ENCODE data around the gene DHX15.

Gene DHX15

GRCh38 chr4:24574236-24574635, 10.1 kb downstream of the DHX15 start:
- Mint-ChIP-seq H3K27ac (ENCODE audit: low read depth) (peak overlapping the region; percentile 55), H3K27me3 (no peaks in the 10 kb centered on the region), H3K4me1 (peaks cover 75% of the 10 kb centered on the region), H3K36me3 (ENCODE audit: insufficient read depth) (peaks cover 44% of the 10 kb centered on the region), H3K4me3 (no peak overlapping the region), H3K9me3 (no peaks in the 10 kb centered on the region)
- DNase-seq (ENCODE audit: low spot score in 2 of 2) = no peak
- ATAC-seq (replicated peaks; ENCODE audit: extremely low read depth, poor library complexity, severe bottlenecking) = no peak

DNA sequence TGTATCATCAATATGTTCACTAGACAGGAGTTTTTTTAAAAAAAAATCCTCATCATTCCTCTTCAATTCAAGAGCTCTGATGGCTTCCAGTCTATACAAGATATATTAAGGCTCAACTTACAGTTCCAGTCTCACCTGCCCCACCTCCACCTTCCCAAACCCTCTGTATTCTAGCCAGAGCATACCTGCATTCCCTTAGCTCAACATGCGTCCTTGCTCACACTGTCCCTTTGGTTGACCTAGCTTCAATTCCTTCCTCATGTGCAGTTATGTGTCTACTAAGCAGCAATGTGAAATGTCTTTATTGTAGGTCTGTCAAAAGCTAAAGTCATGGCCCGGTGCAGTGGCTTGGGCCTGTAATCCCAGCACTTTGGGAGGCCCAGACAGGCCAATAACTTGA, 10.8 kb downstream of the DHX15 start:
- Mint-ChIP-seq H3K27me3 (no peaks in the 10 kb centered on the region), H3K9me3 (no peaks in the 10 kb centered on the region), H3K36me3 (ENCODE audit: insufficient read depth) (peaks cover 48% of the 10 kb centered on the region), H3K4me3 (no peak overlapping the region), H3K27ac (ENCODE audit: low read depth) (no peak overlapping the region), H3K4me1 (peaks cover 74% of the 10 kb centered on the region)
- DNase-seq (ENCODE audit: low spot score in 2 of 2) (no peak), ATAC-seq (replicated peaks; ENCODE audit: extremely low read depth, poor library complexity, severe bottlenecking) (no peak)

GRCh38 chr4:24570574-24571236, 13.6 kb downstream of the DHX15 start:
- Mint-ChIP-seq H3K9me3 (no peaks in the 10 kb centered on the region), H3K4me1 (peaks cover 68% of the 10 kb centered on the region), H3K27ac (ENCODE audit: low read depth) (peak overlapping the region; percentile 8), H3K4me3 (peak overlapping the region; percentile 27), H3K36me3 (ENCODE audit: insufficient read depth) (peaks cover 51% of the 10 kb centered on the region), H3K27me3 (no peaks in the 10 kb centered on the region)
- DNase-seq (ENCODE audit: low spot score in 2 of 2) (no peak), ATAC-seq (replicated peaks; ENCODE audit: extremely low read depth, poor library complexity, severe bottlenecking) (no peak)

DNA sequence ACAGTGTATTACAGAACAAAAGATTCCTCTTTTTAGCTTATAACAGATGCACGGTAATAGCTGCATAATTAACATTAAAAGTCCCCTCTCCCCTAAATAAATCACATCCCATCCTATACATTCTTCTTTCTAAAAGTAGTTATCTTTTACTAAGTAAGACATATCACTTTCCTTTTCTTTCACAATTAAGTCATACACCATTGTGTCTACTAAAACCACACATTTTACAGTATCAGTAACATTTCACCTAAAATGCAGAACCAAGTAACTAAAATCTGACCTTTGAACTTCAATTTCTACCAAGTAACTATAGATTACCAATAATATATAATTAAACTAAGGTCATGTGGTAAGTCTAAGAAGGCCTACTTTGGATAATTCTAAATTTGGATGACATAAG, 14.2 kb downstream of the DHX15 start:
- DNase-seq (ENCODE audit: low spot score in 2 of 2) = no peak
- H3K4me1 Mint-ChIP-seq = peaks cover 74% of the 10 kb centered on the region
- peak overlapping the region; percentile 8 for H3K27ac Mint-ChIP-seq (ENCODE audit: low read depth)
- no peak for ATAC-seq (replicated peaks; ENCODE audit: extremely low read depth, poor library complexity, severe bottlenecking)
- H3K4me3 Mint-ChIP-seq = no peak overlapping the region
- H3K27me3 Mint-ChIP-seq = no peaks in the 10 kb centered on the region
- no peaks in the 10 kb centered on the region for H3K9me3 Mint-ChIP-seq
- H3K36me3 Mint-ChIP-seq (ENCODE audit: insufficient read depth) = peaks cover 49% of the 10 kb centered on the region

DNA sequence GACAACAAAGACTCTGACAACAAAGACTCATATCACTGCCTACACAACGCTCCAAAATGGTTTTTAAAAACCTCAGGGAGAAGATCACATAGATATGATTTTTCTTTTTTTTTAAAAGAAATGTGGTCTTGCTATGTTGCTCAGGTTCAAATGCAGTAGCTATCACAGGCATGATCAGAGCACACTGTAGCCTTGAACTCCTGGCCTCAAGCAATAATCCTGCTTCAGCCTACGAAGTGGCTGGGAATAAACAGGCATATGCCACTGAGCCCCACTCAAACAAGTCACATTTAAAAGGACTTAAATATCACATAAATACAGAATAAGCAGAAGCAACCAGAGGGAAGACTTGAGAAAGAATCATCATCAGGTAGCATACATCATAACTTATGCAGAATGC, 14.7 kb downstream of the DHX15 start:
- DNase-seq (ENCODE audit: low spot score in 2 of 2) (no peak), ATAC-seq (replicated peaks; ENCODE audit: extremely low read depth, poor library complexity, severe bottlenecking) (no peak)
- H3K4me3 Mint-ChIP-seq = no peak overlapping the region
- peaks cover 47% of the 10 kb centered on the region for H3K36me3 Mint-ChIP-seq (ENCODE audit: insufficient read depth)
- peaks cover 79% of the 10 kb centered on the region for H3K4me1 Mint-ChIP-seq
- H3K27me3 Mint-ChIP-seq = no peaks in the 10 kb centered on the region
- no peaks in the 10 kb centered on the region for H3K9me3 Mint-ChIP-seq
- peak overlapping the region; percentile 8 for H3K27ac Mint-ChIP-seq (ENCODE audit: low read depth)

GRCh38 chr4:24568425-24568824, 15.9 kb downstream of the DHX15 start:
- H3K4me1 Mint-ChIP-seq = peaks cover 80% of the 10 kb centered on the region
- no peaks in the 10 kb centered on the region for H3K9me3 Mint-ChIP-seq
- H3K4me3 Mint-ChIP-seq = no peak overlapping the region
- peak overlapping the region; percentile 3 for H3K27ac Mint-ChIP-seq (ENCODE audit: low read depth)
- peaks cover 45% of the 10 kb centered on the region for H3K36me3 Mint-ChIP-seq (ENCODE audit: insufficient read depth)
- no peak for DNase-seq (ENCODE audit: low spot score in 2 of 2)
- no peak for ATAC-seq (replicated peaks; ENCODE audit: extremely low read depth, poor library complexity, severe bottlenecking)
- H3K27me3 Mint-ChIP-seq = no peaks in the 10 kb centered on the region

GRCh38 chr4:24565054-24565453, 19.3 kb downstream of the DHX15 start:
- Mint-ChIP-seq H3K36me3 (ENCODE audit: insufficient read depth) (peaks cover 43% of the 10 kb centered on the region), H3K27ac (ENCODE audit: low read depth) (peak overlapping the region; percentile 62), H3K4me1 (peaks cover 84% of the 10 kb centered on the region)

DNA sequence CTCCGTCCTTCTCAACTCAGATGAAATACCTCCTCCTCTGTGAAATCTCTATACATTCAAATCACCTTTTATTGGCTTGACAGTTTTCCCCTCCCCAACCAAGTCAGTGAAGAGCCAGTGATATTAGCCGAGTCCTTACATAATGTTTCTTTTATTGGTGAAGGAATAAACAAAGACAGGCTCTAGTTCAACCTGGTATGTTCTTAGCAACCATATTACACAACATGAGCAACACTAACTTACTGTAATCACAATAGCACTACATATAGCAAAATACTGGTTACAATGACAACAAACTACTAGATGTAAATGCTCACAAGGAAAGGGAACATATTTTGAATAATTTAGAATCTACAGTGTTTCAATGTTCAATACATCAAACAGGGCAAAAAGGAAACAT, 19.9 kb downstream of the DHX15 start:
- no peaks in the 10 kb centered on the region for H3K27me3 Mint-ChIP-seq
- no peaks in the 10 kb centered on the region for H3K9me3 Mint-ChIP-seq
- peaks cover 39% of the 10 kb centered on the region for H3K36me3 Mint-ChIP-seq (ENCODE audit: insufficient read depth)
- DNase-seq (ENCODE audit: low spot score in 2 of 2) (no peak), ATAC-seq (replicated peaks; ENCODE audit: extremely low read depth, poor library complexity, severe bottlenecking) (no peak)
- H3K4me1 Mint-ChIP-seq = peaks cover 82% of the 10 kb centered on the region
- H3K27ac Mint-ChIP-seq (ENCODE audit: low read depth) = peak overlapping the region; percentile 66
- H3K4me3 Mint-ChIP-seq = peak overlapping the region; percentile 9

More at GRCh38 chr4:24565054-24565453, 19.3 kb downstream of the DHX15 start:
- Mint-ChIP-seq H3K27me3 (no peaks in the 10 kb centered on the region), H3K4me3 (no peak overlapping the region), H3K9me3 (no peaks in the 10 kb centered on the region)
- DNase-seq (ENCODE audit: low spot score in 2 of 2) (no peak), ATAC-seq (replicated peaks; ENCODE audit: extremely low read depth, poor library complexity, severe bottlenecking) (no peak)

DNA sequence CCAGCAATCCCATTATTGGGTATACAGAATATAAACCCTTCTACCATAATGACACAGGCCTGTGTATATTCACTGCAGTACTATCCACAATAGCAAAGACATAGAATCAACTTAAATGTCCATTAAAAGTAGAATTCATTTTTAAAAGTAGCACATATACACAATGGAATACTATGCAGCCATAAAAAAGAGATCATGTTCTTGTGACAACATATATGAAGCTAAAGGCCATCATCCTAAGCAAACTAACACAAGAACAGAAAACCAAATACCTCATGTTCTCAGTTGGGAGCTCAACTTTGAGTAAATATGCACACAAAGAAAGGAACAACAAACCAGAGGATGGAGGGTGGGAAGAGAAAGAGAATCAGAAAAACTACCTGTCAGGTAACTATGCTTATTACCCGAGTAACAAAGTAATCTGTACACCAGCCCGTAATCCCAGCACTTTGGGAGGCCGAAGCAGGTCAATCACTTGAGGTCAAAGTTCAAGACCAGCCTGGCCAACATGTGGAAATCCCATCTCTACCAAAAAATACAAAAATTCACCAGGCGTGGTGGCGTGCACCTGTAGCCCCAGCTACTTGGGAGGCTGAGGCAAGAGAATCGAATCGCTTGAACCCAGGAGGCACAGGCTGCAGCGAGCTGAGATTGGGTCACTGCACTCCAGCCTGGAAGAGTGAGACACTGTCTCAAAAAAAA, 22.8 kb downstream of the DHX15 start:
- Mint-ChIP-seq H3K36me3 (ENCODE audit: insufficient read depth) (peaks cover 39% of the 10 kb centered on the region), H3K27ac (ENCODE audit: low read depth) (no peak overlapping the region), H3K4me3 (no peak overlapping the region), H3K4me1 (peaks cover 85% of the 10 kb centered on the region), H3K27me3 (no peaks in the 10 kb centered on the region), H3K9me3 (no peaks in the 10 kb centered on the region)
- ATAC-seq (replicated peaks; ENCODE audit: extremely low read depth, poor library complexity, severe bottlenecking) (no peak), DNase-seq (ENCODE audit: low spot score in 2 of 2) (no peak)

DNA sequence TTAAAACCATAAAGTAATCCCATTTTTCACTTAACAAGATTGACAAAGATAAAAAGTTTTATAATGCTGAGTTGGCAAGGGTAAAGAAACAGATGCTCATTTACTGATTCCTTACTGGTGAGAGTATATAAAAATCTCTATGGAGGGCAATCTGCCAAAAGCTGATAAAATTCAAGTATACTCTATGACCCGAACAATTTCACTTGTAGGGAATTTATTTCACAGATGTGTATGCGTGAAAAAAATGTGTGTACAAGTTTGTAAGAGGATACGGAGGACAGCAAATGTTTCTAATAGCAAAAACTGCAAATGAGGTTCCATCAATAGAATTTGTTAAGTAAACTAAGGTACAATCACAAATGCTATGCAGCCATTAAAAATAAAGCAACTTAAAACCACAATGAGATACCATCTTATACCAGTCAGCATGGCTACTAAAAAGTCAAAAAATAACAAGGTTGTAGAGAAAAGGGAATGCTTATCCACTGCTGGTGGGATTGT, 23.4 kb downstream of the DHX15 start:
- Mint-ChIP-seq H3K4me1 (peaks cover 85% of the 10 kb centered on the region), H3K27me3 (no peaks in the 10 kb centered on the region), H3K27ac (ENCODE audit: low read depth) (peak overlapping the region; percentile 29), H3K9me3 (no peaks in the 10 kb centered on the region), H3K36me3 (ENCODE audit: insufficient read depth) (peaks cover 40% of the 10 kb centered on the region), H3K4me3 (no peak overlapping the region)
- DNase-seq (ENCODE audit: low spot score in 2 of 2) = no peak
- ATAC-seq (replicated peaks; ENCODE audit: extremely low read depth, poor library complexity, severe bottlenecking) = no peak

DNA sequence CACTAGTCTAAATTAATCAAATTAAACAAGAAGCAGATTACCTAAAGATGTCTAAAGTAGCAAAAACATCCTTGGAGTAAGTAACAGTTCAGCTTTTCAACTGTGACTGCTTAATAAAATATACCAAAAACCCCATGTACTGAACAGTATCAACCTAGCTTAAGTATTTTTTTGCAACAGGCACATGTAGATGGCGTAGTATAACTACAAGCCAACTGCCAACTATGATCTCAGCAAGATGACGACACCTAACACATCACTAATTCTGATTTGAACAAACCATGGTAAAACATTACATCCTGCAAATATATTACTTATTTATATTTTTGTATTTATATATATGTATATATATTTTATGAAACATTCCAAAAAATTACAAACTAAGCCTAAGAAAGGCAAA, 24.5 kb downstream of the DHX15 start:
- DNase-seq (ENCODE audit: low spot score in 2 of 2) (no peak), ATAC-seq (replicated peaks; ENCODE audit: extremely low read depth, poor library complexity, severe bottlenecking) (no peak)
- H3K4me1 Mint-ChIP-seq = peaks cover 81% of the 10 kb centered on the region
- peaks cover 36% of the 10 kb centered on the region for H3K36me3 Mint-ChIP-seq (ENCODE audit: insufficient read depth)
- no peaks in the 10 kb centered on the region for H3K9me3 Mint-ChIP-seq
- H3K27ac Mint-ChIP-seq (ENCODE audit: low read depth) = peak overlapping the region; percentile 29
- no peak overlapping the region for H3K4me3 Mint-ChIP-seq
- H3K27me3 Mint-ChIP-seq = no peaks in the 10 kb centered on the region

- Mint-ChIP-seq H3K27me3 (no peaks in the 10 kb centered on the region), H3K4me3 (peak overlapping the region; percentile 7), H3K9me3 (no peaks in the 10 kb centered on the region), H3K27ac (ENCODE audit: low read depth) (peak overlapping the region; percentile 29), H3K36me3 (ENCODE audit: insufficient read depth) (peaks cover 37% of the 10 kb centered on the region), H3K4me1 (peaks cover 75% of the 10 kb centered on the region)
- no peak for ATAC-seq (replicated peaks; ENCODE audit: extremely low read depth, poor library complexity, severe bottlenecking)
- no peak for DNase-seq (ENCODE audit: low spot score in 2 of 2)
These were observed 25.1 kb downstream of the DHX15 start for GRCh38 chr4:24559032-24559821.
